Activated naive CD8-positive, alpha-beta T cell treated with anti-CD3 and anti-CD28 coated beads for 36 hours (primary cell): ENCODE measurements around the gene FANCG. TPM values are rescaled to one million over a fixed set of nuclear protein-coding genes. Genes with fewer than 3 reads are reported as not detected.

Experiments
- DNase-seq: peaks from one replicate; pipeline ENCODE4 v3.0.0; 2021
- H3K27ac Mint-ChIP-seq: one replicate; pipeline ENCODE4 v1.8.0; 2022; ENCODE audit warnings: mild to moderate bottlenecking, moderate library complexity, mixed read lengths
- H3K27me3 Mint-ChIP-seq: one replicate; pipeline ENCODE4 v1.8.0; 2022; ENCODE audit warnings: mild to moderate bottlenecking, mixed read lengths
- H3K36me3 Mint-ChIP-seq: one replicate; pipeline ENCODE4 v1.8.0; 2021; ENCODE audit warnings: mild to moderate bottlenecking, mixed read lengths
- H3K4me1 Mint-ChIP-seq: one replicate; pipeline ENCODE4 v1.8.0; 2021; ENCODE audit warnings: mixed read lengths
- H3K4me3 Mint-ChIP-seq: one replicate; pipeline ENCODE4 v1.8.0; 2022; ENCODE audit warnings: mild to moderate bottlenecking, moderate library complexity, mixed read lengths
- H3K9me3 Mint-ChIP-seq: one replicate; pipeline ENCODE4 v1.8.0; 2022; ENCODE audit warnings: mixed read lengths
- total RNA-seq, 2 experiments: library from RNA; stranded (reverse); gene quantifications; one replicate each; pipeline ENCODE4 v1.2.3, GENCODE V29; 2021

The FANCG gene
- total RNA-seq, 2 experiments from 2014 or later = 92.8 to 113 TPM

GRCh38 chr9:35107297-35108290, 27.9 kb upstream of the FANCG start:
- Mint-ChIP-seq H3K4me3 (no peak overlapping the region), H3K4me1 (peaks cover 21% of the 10 kb centered on the region), H3K27ac (no peak overlapping the region), H3K27me3 (no peaks in the 10 kb centered on the region), H3K36me3 (peaks cover 4% of the 10 kb centered on the region), H3K9me3 (no peaks in the 10 kb centered on the region)
- DNase-seq = no peak

- no peaks in the 10 kb centered on the region for H3K27me3 Mint-ChIP-seq
- H3K27ac Mint-ChIP-seq = no peak overlapping the region
- H3K9me3 Mint-ChIP-seq = no peaks in the 10 kb centered on the region
- no peak overlapping the region for H3K4me3 Mint-ChIP-seq
- DNase-seq = no peak
- peaks cover 17% of the 10 kb centered on the region for H3K36me3 Mint-ChIP-seq
- peaks cover 18% of the 10 kb centered on the region for H3K4me1 Mint-ChIP-seq
Measured at GRCh38 chr9:35106343-35106730, 26.6 kb upstream of the FANCG start.

- DNase-seq = no peak
- Mint-ChIP-seq H3K36me3 (peaks cover 23% of the 10 kb centered on the region), H3K4me3 (no peak overlapping the region), H3K27ac (no peak overlapping the region), H3K4me1 (peaks cover 20% of the 10 kb centered on the region), H3K9me3 (no peaks in the 10 kb centered on the region), H3K27me3 (no peaks in the 10 kb centered on the region)
Measured at GRCh38 chr9:35105571-35106342, 26.0 kb upstream of the FANCG start.

DNA sequence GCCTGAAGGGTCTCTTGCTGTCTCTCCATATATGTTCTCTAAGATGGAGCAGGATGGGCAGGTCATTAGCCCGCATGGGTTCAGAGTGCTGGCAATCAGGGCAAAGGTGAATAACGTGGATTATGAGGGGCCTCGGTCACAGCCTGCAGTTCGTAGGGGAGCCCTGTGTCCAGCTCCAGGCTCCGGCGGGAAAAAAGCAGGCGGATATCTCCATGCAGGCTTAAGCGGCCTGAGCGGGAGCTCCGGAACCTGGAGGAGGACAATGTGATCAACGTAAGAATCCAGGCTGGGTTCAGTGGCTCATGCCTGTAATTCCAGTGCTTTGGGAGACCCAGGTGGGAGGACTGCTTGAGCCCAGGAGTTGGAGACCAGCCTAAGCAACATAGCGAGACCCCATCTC, 25.4 kb upstream of the FANCG start:
- no peaks in the 10 kb centered on the region for H3K9me3 Mint-ChIP-seq
- peaks cover 22% of the 10 kb centered on the region for H3K4me1 Mint-ChIP-seq
- peaks cover 28% of the 10 kb centered on the region for H3K36me3 Mint-ChIP-seq
- DNase-seq = no peak
- no peak overlapping the region for H3K27ac Mint-ChIP-seq
- H3K27me3 Mint-ChIP-seq = no peaks in the 10 kb centered on the region
- no peak overlapping the region for H3K4me3 Mint-ChIP-seq

DNA sequence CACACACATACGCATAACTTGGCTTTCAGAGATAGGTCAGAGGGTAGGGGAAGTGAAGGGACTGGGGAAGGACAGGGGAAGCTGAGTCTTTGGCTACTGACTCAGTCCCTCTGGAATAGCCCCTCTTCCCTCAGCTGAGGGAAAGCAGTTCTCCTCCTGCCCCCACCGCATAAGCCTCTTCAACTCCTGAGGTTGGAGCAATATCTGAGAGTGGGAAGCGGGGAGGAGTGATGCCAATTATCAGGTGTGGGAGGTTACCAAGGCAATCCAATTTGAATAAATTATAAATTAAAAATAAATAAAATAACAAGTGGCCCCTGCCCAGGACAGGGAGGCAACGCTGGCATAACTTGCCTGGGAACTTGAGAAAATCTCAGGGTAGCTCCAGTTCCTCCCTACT, 24.8 kb upstream of the FANCG start:
- Mint-ChIP-seq H3K4me3 (no peak overlapping the region), H3K27ac (no peak overlapping the region), H3K27me3 (no peaks in the 10 kb centered on the region), H3K4me1 (peaks cover 24% of the 10 kb centered on the region), H3K36me3 (peaks cover 28% of the 10 kb centered on the region), H3K9me3 (no peaks in the 10 kb centered on the region)
- DNase-seq = no peak

- DNase-seq = no peak
- peaks cover 31% of the 10 kb centered on the region for H3K36me3 Mint-ChIP-seq
- H3K4me3 Mint-ChIP-seq = peak overlapping the region; percentile 97
- peaks cover 27% of the 10 kb centered on the region for H3K4me1 Mint-ChIP-seq
- peak overlapping the region; percentile 97 for H3K27ac Mint-ChIP-seq
- no peaks in the 10 kb centered on the region for H3K27me3 Mint-ChIP-seq
- no peaks in the 10 kb centered on the region for H3K9me3 Mint-ChIP-seq
Measured at GRCh38 chr9:35103660-35104191, 24.0 kb upstream of the FANCG start.

GRCh38 chr9:35102769-35103659, 23.3 kb upstream of the FANCG start, which contains the start of gene STOML2:
TSS of gene STOML2 (minus strand) at chr9:35103131. CDS start at chr9:35103094, 37 bp downstream.
- H3K9me3 Mint-ChIP-seq = no peaks in the 10 kb centered on the region
- DNase-seq = peak; percentile 89
- peak within 1 kb of the TSS; percentile 97 for H3K27ac Mint-ChIP-seq
- H3K36me3 Mint-ChIP-seq = peaks cover 31% of the 10 kb centered on the region
- peak within 1 kb of the TSS; percentile 97 for H3K4me3 Mint-ChIP-seq
- peaks cover 27% of the 10 kb centered on the region for H3K4me1 Mint-ChIP-seq
- no peaks in the 10 kb centered on the region for H3K27me3 Mint-ChIP-seq

GRCh38 chr9:35102465-35102768, 22.7 kb upstream of the FANCG start:
- DNase-seq = peak; percentile 18
- peak overlapping the region; percentile 97 for H3K4me3 Mint-ChIP-seq
- no peaks in the 10 kb centered on the region for H3K9me3 Mint-ChIP-seq
- H3K27ac Mint-ChIP-seq = peak overlapping the region; percentile 97
- H3K4me1 Mint-ChIP-seq = peaks cover 27% of the 10 kb centered on the region
- peaks cover 31% of the 10 kb centered on the region for H3K36me3 Mint-ChIP-seq
- no peaks in the 10 kb centered on the region for H3K27me3 Mint-ChIP-seq

GRCh38 chr9:35097573-35097972, 17.8 kb upstream of the FANCG start:
- peaks cover 33% of the 10 kb centered on the region for H3K36me3 Mint-ChIP-seq
- peaks cover 33% of the 10 kb centered on the region for H3K4me1 Mint-ChIP-seq
- no peak for DNase-seq
- no peak overlapping the region for H3K27ac Mint-ChIP-seq
- no peaks in the 10 kb centered on the region for H3K9me3 Mint-ChIP-seq
- no peaks in the 10 kb centered on the region for H3K27me3 Mint-ChIP-seq
- H3K4me3 Mint-ChIP-seq = peak overlapping the region; percentile 6

DNA sequence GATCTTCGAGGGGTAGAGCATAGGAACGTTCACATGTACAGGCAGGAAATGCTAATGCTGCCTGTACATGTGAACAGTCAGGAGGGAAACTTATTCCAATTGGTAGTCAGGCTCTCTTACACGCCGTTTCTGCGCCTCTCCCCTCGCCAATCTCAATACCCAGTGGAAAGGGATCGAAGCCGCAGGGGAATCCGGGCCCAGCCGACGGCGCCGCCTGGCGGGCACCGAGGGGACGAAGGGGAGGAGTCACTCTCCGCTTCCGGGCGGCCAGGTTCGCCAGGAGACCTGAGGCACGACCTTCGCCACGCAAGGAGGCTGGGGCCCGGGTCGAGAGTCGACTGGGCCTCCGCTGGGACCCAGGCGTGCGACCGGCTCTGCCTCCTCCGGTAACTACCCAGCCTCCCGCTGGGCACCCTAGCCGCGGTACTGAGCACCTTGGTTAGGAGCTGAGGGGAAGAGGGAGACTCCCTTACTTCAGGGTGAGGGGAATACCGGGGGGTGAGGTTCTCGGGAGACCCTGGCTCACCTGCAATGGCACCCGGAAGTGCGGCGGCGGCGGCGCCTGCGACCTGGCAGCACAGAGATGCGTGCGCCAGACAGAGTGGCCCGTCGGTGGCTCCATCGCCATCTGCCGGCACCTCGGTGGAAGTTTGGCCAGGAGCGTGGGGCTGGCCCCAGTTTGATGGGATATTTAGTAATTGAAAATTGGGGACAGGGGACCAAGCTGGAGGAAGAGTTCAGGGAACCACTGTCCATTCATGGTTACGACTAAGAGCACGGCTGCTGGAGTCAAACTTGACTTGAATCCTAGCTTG, 16.5 kb upstream of the FANCG start, which contains the start of gene PIGO:
PIGO (minus strand) TSS at position 557 of the 815 bp plus-strand sequence. CDS start 1,026 bp downstream, outside the sequence.
- no peaks in the 10 kb centered on the region for H3K27me3 Mint-ChIP-seq
- H3K4me1 Mint-ChIP-seq = peaks cover 25% of the 10 kb centered on the region
- peak within 1 kb of the TSS; percentile 87 for H3K4me3 Mint-ChIP-seq
- peaks cover 22% of the 10 kb centered on the region for H3K36me3 Mint-ChIP-seq
- H3K9me3 Mint-ChIP-seq = no peaks in the 10 kb centered on the region
- peak within 1 kb of the TSS; percentile 95 for H3K27ac Mint-ChIP-seq
- DNase-seq = peak; percentile 93

DNA sequence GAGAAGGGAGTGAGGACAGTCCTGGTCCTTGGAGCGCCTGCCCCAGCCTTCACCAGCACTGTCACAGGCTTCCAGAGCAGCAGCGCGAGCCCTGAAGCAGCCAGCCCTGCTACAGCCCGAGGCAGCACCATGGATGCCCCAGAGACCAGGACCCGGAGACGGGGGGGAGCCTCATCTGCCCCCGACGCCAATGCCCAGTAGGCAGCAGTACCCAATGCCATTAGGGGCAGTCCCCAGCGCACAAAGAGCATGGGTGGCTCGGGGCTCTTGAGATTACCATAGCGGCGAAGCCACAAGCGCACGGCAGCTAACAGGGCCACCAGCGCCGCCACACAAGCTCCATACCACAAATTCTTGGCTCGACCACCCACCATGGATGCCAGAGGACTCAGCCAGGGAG, 11.8 kb upstream of the FANCG start:
- Mint-ChIP-seq H3K36me3 (peaks cover 20% of the 10 kb centered on the region), H3K9me3 (no peaks in the 10 kb centered on the region), H3K4me3 (no peak overlapping the region), H3K4me1 (peaks cover 11% of the 10 kb centered on the region), H3K27ac (no peak overlapping the region), H3K27me3 (no peaks in the 10 kb centered on the region)
- no peak for DNase-seq

DNA sequence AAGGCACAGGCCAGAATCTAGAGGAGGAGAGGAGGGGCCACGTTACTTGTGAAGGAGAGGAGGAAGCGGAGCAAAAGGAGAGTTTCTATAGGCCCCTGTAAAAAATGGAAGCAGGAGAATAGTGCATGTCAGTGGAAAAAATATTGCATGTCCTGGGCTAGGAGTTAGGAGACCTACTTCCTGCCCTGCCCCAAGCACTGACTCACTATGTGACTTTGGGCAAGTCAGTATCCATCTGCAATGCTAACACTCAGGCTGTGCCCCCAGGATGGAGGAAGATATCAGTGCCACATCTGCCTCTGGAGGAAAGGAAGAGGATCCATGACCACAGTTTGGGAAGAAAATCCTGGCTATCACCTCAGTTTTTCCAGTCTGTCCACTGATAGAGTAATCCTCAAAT, 9.7 kb upstream of the FANCG start:
- Mint-ChIP-seq H3K4me3 (no peak overlapping the region), H3K27ac (no peak overlapping the region), H3K27me3 (no peaks in the 10 kb centered on the region), H3K9me3 (no peaks in the 10 kb centered on the region), H3K4me1 (peaks cover under 1% of the 10 kb centered on the region), H3K36me3 (peaks cover 13% of the 10 kb centered on the region)
- DNase-seq = no peak

GRCh38 chr9:35085078-35085477, 5.3 kb upstream of the FANCG start:
- no peak overlapping the region for H3K27ac Mint-ChIP-seq
- H3K36me3 Mint-ChIP-seq = peaks cover 9% of the 10 kb centered on the region
- no peaks in the 10 kb centered on the region for H3K27me3 Mint-ChIP-seq
- no peak for DNase-seq
- no peak overlapping the region for H3K4me3 Mint-ChIP-seq
- H3K9me3 Mint-ChIP-seq = no peaks in the 10 kb centered on the region
- peaks cover 4% of the 10 kb centered on the region for H3K4me1 Mint-ChIP-seq

DNA sequence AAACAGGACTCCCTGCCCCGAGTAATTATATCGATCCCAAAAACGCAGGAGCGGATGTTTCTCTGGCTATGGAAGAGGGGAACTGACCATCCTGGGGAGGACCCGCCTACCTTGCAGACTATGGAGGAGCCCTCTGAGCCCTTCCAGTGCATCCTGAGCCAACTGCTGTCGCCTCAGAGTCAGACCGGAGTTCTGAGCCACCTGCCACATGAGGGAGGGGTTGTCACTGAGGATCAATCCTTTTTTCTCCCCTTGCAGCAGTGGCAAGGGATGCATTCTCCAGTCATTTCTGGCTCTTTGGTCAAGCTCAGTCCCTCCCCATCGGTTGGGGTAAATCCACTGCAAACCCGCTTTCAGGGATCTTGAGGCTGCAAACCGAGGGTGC, 709 bp downstream of the FANCG start:
- peak overlapping the region; percentile 96 for H3K4me3 Mint-ChIP-seq
- DNase-seq = no peak

More for the DNA sequence above, 709 bp downstream of the FANCG start:
- no peaks in the 10 kb centered on the region for H3K9me3 Mint-ChIP-seq
- no peaks in the 10 kb centered on the region for H3K27me3 Mint-ChIP-seq
- H3K36me3 Mint-ChIP-seq = peaks cover 31% of the 10 kb centered on the region
- H3K4me1 Mint-ChIP-seq = peaks cover 18% of the 10 kb centered on the region
- H3K27ac Mint-ChIP-seq = peak overlapping the region; percentile 99
